Naive thymus-derived CD8-positive, alpha-beta T cell (primary cell): ENCODE results near the gene ADGRA1. TPM values are rescaled to one million over a fixed set of nuclear protein-coding genes. Genes with fewer than 3 reads are reported as not detected.

Experiments used
- ATAC-seq, 2 donors: fragments of 150-1000 bp; cut with Tn5 transposase in 1 of 2; sonication (Bioruptor Pico), chemical (Tn5 transposase) in 1 of 2; 1 replicate in 1 of 2; 2 replicates in 1 of 2; pipeline ENCODE4 v1.10.0; 2021; ENCODE audit warnings: mild to moderate bottlenecking in 2 of 2, moderate library complexity in 2 of 2
- POLR2A ChIA-PET: fragments of 350-600 bp; sonication (Branson Sonifier 250); formaldehyde crosslinking; loops from one replicate; lab custom pipeline; 2021; ENCODE audit warnings: antibody characterized with exemption; lab: Charles Lee
- DNase-seq, 10 donors: peaks; one replicate each; pipeline versions ENCODE4 v3.0.0 to v3.0.0-alpha.2; 2020 to 2022
- H3K27ac Mint-ChIP-seq, 10 donors: one replicate each; pipeline ENCODE4 v1.8.0; 2020 to 2022; ENCODE audit warnings: mild to moderate bottlenecking in 10 of 10, mixed read lengths in 10 of 10, moderate library complexity in 4 of 10, inconsistent platforms in 1 of 10
- H3K27me3 Mint-ChIP-seq, 5 donors: one replicate each; pipeline ENCODE4 v1.8.0; 2021 to 2022; ENCODE audit warnings: mixed read lengths in 5 of 5
- H3K36me3 Mint-ChIP-seq, 3 donors: one replicate each; pipeline ENCODE4 v1.8.0; 2020 to 2022; ENCODE audit warnings: mixed read lengths in 3 of 3, mild to moderate bottlenecking in 2 of 3, inconsistent platforms in 1 of 3
- H3K4me1 Mint-ChIP-seq, 4 donors: one replicate each; pipeline ENCODE4 v1.8.0; 2021 to 2022; ENCODE audit warnings: mixed read lengths in 4 of 4
- H3K4me3 Mint-ChIP-seq, 10 donors: one replicate each; pipeline ENCODE4 v1.8.0; 2020 to 2022; ENCODE audit warnings: mild to moderate bottlenecking in 10 of 10, mixed read lengths in 10 of 10, moderate library complexity in 6 of 10, inconsistent platforms in 1 of 10
- H3K9me3 Mint-ChIP-seq, 9 donors: one replicate each; pipeline ENCODE4 v1.8.0; 2020 to 2022; ENCODE audit warnings: mixed read lengths in 9 of 9, mild to moderate bottlenecking in 3 of 9, inconsistent platforms in 1 of 9, moderate library complexity in 1 of 9
- polyA plus RNA-seq, 3 donors: library from polyadenylated mRNA; unstranded; fragments of 300-500 nt; fragmentation: Illumina TruSeq; gene quantifications; one replicate each; pipeline ENCODE4 v1.2.3, GENCODE V29; 2021
- total RNA-seq, 8 experiments: library from RNA in 2 of 8; stranded (reverse) in 2 of 8; gene quantifications; one replicate each; pipeline ENCODE4 v1.2.3 and lab custom pipeline; 2021 to 2026

The ADGRA1 gene
- total and polyA plus RNA-seq, 5 experiments from 2014 or later = not detected

DNA sequence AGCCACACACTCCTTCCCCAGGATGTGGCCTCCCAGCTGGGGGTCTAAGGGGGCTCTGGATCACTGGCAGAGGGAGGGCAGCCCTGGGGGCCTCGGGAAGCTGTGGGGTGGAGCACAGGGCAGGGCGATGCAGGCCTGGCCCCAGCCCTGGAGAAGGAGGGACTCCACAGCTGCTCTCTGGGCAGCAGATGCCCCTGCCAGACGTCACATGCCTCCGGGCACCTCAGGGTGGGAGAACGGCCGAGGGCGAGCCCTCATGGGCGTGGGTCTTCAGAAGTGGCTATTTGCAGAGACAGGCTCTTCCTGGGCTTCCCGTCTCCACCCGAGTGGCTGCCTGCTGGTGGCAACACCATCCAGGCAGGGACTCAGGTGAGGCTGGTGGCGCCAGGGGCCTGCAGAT lies 16.0 kb upstream of the ADGRA1 start:
- Mint-ChIP-seq H3K36me3 (no peaks in the 10 kb centered on the region), H3K4me1 (no peaks in the 10 kb centered on the region), H3K27ac (no peak overlapping the region), H3K27me3 (peaks cover 1 to 18% (median 11%) of the 10 kb centered on the region in 5 donors), H3K4me3 (no peak overlapping the region), H3K9me3 (no peaks in the 10 kb centered on the region)
- no peak for DNase-seq
- no peak for ATAC-seq
- POLR2A ChIA-PET = no interaction called here

GRCh38 chr10:133072196-133072595 lies 15.5 kb upstream of the ADGRA1 start:
- H3K36me3 Mint-ChIP-seq = no peaks in the 10 kb centered on the region
- no peaks in the 10 kb centered on the region for H3K9me3 Mint-ChIP-seq
- DNase-seq (no peak), ATAC-seq (no peak)
- no peak overlapping the region for H3K4me3 Mint-ChIP-seq
- H3K27ac Mint-ChIP-seq = no peak overlapping the region
- H3K27me3 Mint-ChIP-seq = peaks cover 1 to 18% (median 8%) of the 10 kb centered on the region in 5 donors
- POLR2A ChIA-PET = no interaction called here
- no peaks in the 10 kb centered on the region for H3K4me1 Mint-ChIP-seq

- H3K36me3 Mint-ChIP-seq = no peaks in the 10 kb centered on the region
- no peak overlapping the region for H3K27ac Mint-ChIP-seq
- H3K27me3 Mint-ChIP-seq = peaks cover 1 to 18% (median 8%) of the 10 kb centered on the region in 5 donors
- H3K9me3 Mint-ChIP-seq = no peaks in the 10 kb centered on the region
- POLR2A ChIA-PET = no interaction called here
- DNase-seq = no peak
- H3K4me3 Mint-ChIP-seq = no peak overlapping the region
- ATAC-seq = no peak
- no peaks in the 10 kb centered on the region for H3K4me1 Mint-ChIP-seq
These were observed 14.9 kb upstream of the ADGRA1 start for GRCh38 chr10:133072720-133073390.

GRCh38 chr10:133075346-133076137 lies 12.2 kb upstream of the ADGRA1 start:
- ATAC-seq (no peak), DNase-seq (no peak)
- Mint-ChIP-seq H3K4me3 (no peak overlapping the region), H3K27ac (no peak overlapping the region), H3K27me3 (peaks cover 0 to 18% (median 8%) of the 10 kb centered on the region in 5 donors), H3K4me1 (no peaks in the 10 kb centered on the region), H3K36me3 (no peaks in the 10 kb centered on the region), H3K9me3 (no peaks in the 10 kb centered on the region)
- POLR2A ChIA-PET = no interaction called here

DNA sequence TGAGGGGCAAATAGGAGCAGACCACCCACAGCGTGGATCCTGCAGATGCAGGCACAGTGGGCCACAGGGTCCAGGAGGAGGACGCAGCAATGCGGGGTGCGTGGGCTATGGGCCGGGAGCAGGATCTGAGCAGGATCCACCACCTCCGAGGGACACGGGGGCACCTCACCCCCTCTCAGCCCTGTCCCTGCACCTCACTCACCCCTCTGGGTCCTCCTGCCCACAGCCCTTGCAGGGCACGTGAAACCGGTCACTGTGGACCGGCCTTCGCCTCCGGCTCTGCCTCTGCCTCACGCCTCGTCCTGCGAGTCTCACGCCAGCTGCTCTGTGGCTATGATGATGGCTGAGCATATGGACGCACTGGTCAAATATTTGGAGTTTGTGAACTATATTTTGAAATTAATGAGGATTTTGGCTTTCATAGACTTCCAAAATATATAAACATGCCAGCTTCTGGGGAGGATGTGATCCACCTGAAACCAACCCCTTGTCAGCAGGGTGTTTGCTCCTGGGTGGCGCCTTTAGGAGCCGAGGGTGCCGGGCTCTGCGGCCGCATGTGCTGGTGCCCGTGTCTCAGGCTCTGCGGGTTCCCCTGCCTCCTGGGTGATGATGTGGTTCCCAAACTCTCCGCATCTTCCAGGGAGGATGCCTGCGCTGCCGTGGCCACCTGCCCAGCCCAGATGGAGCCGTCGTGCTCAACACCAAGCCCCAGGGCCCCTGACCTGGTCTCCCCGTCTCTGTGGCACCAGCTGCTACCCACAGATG lies 11.3 kb upstream of the ADGRA1 start:
- no peaks in the 10 kb centered on the region for H3K4me1 Mint-ChIP-seq
- H3K27ac Mint-ChIP-seq = no peak overlapping the region

DNA sequence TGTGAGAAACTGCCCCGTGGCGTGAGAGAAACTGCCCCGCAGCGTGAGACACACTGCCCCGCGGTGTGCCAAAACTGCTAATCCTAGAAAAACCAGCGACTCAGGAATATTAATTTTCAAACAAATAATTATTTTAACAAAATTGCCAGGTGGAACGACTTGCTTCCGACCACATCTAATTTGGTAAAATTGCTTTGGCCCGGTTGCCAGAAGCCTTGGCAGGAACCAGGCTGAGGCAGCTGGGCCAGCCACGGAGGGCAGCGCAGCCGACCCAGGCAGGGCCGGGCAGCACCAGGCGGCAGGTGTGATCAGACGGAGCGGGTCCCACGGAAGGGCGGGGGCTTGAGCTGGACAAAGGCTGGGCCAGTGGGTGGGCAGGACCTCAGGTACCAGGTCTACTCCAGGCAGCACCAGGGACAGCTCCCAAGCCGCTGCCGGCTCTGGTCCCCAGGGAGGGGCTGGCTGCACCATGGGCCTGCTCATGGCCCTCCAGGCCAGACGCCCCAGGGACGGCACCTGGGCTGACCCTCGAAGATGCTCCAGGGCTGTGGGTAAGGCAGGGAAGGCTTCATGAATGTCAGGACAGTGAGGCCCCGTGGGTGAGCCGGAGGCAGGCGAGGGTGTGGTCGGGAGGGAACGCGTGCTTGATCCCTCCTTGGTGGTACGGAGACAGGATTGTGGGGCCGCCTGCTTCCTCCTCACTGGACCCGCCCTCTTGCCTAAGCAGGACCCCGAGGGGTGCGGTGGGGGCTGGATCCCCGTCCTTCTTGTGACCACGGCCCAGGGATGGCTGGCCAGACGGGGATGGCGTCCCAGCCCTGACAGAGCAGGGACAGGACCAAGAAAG lies 7.7 kb upstream of the ADGRA1 start:
- ATAC-seq (no peak), DNase-seq (no peak)
- Mint-ChIP-seq H3K27me3 (peaks cover 3 to 15% (median 7%) of the 10 kb centered on the region in 5 donors), H3K9me3 (no peaks in the 10 kb centered on the region), H3K36me3 (no peaks in the 10 kb centered on the region), H3K4me3 (no peak overlapping the region), H3K27ac (no peak overlapping the region), H3K4me1 (no peaks in the 10 kb centered on the region)
- POLR2A ChIA-PET = no interaction called here

More for the DNA sequence above, 11.3 kb upstream of the ADGRA1 start:
- peaks cover 0 to 18% (median 7%) of the 10 kb centered on the region in 5 donors for H3K27me3 Mint-ChIP-seq
- no peaks in the 10 kb centered on the region for H3K36me3 Mint-ChIP-seq
- no peaks in the 10 kb centered on the region for H3K9me3 Mint-ChIP-seq
- ATAC-seq (no peak), DNase-seq (no peak)
- no peak overlapping the region for H3K4me3 Mint-ChIP-seq
- POLR2A ChIA-PET = no interaction called here

DNA sequence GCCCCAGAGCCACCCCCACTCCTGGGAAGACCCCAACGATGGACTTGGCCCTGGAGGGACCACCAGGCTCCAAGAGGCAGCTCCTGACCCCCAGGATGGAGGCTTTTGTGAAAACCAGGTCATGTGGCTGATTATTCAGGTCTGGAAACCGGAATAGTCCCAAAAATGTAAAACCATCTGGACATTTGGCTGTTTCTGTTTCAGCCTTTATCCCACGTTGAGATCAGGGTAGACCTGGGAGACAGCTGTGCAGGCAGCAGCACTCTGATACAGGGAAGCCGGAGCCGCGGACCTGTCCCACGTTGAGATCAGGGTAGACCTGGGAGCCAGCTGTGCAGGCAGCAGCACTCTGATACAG lies 7.1 kb upstream of the ADGRA1 start:
- Mint-ChIP-seq H3K36me3 (no peaks in the 10 kb centered on the region), H3K9me3 (no peaks in the 10 kb centered on the region), H3K4me3 (no peak overlapping the region), H3K27me3 (peaks cover 5 to 14% (median 9%) of the 10 kb centered on the region in 5 donors), H3K27ac (no peak overlapping the region), H3K4me1 (no peaks in the 10 kb centered on the region)
- ATAC-seq (no peak), DNase-seq (no peak)
- POLR2A ChIA-PET = no interaction called here

GRCh38 chr10:133081636-133082035 lies 6.1 kb upstream of the ADGRA1 start:
- no peaks in the 10 kb centered on the region for H3K9me3 Mint-ChIP-seq
- DNase-seq (no peak), ATAC-seq (no peak)
- POLR2A ChIA-PET = no interaction called here
- peaks cover 4 to 18% (median 12%) of the 10 kb centered on the region in 5 donors for H3K27me3 Mint-ChIP-seq
- H3K27ac Mint-ChIP-seq = no peak overlapping the region
- peaks cover 0 to under 1% (median 0%) of the 10 kb centered on the region in 4 donors for H3K4me1 Mint-ChIP-seq
- no peak overlapping the region for H3K4me3 Mint-ChIP-seq
- H3K36me3 Mint-ChIP-seq = no peaks in the 10 kb centered on the region

- Mint-ChIP-seq H3K27ac (no peak overlapping the region), H3K36me3 (no peaks in the 10 kb centered on the region), H3K4me1 (peaks cover 0 to 6% (median 2%) of the 10 kb centered on the region in 4 donors), H3K27me3 (peaks cover 6 to 28% (median 18%) of the 10 kb centered on the region in 5 donors), H3K9me3 (no peaks in the 10 kb centered on the region), H3K4me3 (no peak overlapping the region)
- POLR2A ChIA-PET = no interaction called here
- ATAC-seq (no peak), DNase-seq (no peak)
These were observed 4.9 kb upstream of the ADGRA1 start for GRCh38 chr10:133082685-133083421.

- ATAC-seq = no peak
- Mint-ChIP-seq H3K9me3 (no peaks in the 10 kb centered on the region), H3K27me3 (peaks cover 6 to 28% (median 18%) of the 10 kb centered on the region in 5 donors), H3K36me3 (no peaks in the 10 kb centered on the region), H3K4me1 (peaks cover 0 to 6% (median 2%) of the 10 kb centered on the region in 4 donors), H3K27ac (no peak overlapping the region), H3K4me3 (no peak overlapping the region)
- DNase-seq = no peak
- POLR2A ChIA-PET = no interaction called here
These were observed 4.2 kb upstream of the ADGRA1 start for GRCh38 chr10:133083422-133084100.

DNA sequence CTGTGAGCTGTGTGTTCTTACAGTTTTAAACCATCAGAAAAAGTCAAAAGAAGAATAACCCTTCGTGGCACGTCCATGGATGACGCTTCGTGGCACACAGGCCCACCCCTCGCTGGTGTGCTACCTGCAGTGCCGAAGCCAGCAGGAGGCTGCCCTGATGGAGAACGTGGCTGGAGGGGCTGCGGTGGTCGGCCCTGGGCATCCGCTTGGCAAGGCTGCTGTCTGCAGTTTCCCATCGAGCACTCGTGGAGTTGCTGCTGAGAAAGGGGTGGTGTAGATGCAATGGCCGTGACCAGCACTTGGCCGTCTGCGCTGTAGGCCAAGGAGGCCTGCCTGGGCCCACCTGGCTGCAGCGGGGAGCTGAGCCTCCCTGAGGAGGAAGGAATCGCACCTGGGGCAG lies 3.2 kb upstream of the ADGRA1 start:
- H3K4me3 Mint-ChIP-seq = no peak overlapping the region
- POLR2A ChIA-PET = no interaction called here
- H3K9me3 Mint-ChIP-seq = no peaks in the 10 kb centered on the region
- H3K27me3 Mint-ChIP-seq = peaks cover 7 to 37% (median 21%) of the 10 kb centered on the region in 5 donors
- H3K36me3 Mint-ChIP-seq = no peaks in the 10 kb centered on the region
- no peak overlapping the region for H3K27ac Mint-ChIP-seq
- DNase-seq (no peak), ATAC-seq (no peak)
- peaks cover 0 to 6% (median 2%) of the 10 kb centered on the region in 4 donors for H3K4me1 Mint-ChIP-seq
